ENCODE measurements around the gene PDCD1.
"Not testable (repeated sequence)": the region's sequence is repeated elsewhere in the genome, so short reads cannot be mapped to it uniquely, and the experiment has no call there.

PDCD1 gene

DNA sequence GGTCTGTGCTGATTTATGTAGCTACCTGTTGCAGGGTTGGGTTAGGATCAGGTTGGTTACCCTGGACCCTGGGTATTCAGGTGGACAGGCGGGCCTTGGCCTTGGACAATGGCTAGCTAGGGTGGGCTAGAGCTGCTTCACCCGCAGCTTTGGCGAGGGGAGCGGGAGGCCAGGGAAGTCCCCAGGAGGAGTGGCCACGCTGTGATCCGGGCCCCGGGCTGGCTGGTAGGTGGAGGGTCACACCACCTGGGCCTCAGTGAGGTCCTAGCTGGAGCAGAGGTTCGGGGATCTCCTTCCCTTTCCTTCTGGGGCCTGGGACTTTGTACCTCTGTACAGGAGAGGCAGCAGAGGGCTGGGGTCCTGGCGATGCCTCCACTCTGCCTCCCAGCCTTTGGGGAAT, 20.6 kb upstream of the PDCD1 start:
- no peak for DNase-seq (ENCODE audit: low spot score)
- no peak for FAIRE-seq

DNA sequence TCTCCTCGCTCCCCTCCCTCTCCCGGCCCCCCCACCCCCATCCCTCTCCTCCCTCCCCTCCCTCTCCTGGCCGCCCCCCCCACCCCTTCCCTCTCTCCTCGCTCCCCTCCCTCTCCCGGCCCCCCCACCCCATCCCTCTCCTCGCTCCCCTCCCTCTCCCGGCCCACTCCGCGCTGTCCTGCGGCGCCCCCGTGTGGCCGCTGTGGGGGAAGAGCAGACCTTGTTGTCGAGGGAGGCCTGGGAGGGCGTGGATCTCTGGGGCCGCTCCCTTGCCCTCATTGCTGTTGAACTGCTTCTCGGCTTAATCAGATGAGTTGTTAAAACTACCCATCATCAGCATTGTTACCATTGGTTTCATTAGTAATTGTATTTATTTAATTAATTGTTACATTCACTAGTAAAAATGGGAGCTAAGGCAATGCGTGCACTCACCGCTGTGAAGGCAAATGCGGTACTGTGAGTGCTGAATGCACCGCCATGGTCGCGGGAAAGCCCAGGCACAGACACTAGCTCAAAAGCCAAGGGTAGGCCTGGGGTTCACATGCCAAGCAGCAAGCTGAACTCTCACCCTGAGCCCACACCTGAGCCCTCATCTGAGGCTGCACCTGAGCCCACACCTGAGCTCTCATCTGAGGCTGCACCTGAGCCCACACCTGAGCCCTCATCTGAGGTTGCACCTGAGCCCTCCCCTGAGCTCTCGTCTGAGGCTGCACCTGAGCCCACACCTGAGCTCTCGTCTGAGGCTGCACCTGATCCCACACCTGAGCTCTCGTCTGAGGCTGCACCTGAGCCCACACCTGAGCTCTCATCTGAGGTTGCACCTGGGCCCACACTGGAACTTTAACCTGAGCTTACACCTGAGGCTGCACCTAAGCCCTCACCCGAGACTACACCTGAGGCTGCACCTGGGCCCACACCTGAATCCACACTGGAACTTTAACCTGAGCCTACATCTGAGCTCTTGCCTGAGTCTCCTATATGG, 19.6 kb upstream of the PDCD1 start:
- peak; percentile 83 for DNase-seq (ENCODE audit: low spot score)
- FAIRE-seq = peak; percentile 79

GRCh38 chr2:241877197-241877685, 18.5 kb upstream of the PDCD1 start:
- DNase-seq (ENCODE audit: low spot score) (no peak), FAIRE-seq (no peak)

DNA sequence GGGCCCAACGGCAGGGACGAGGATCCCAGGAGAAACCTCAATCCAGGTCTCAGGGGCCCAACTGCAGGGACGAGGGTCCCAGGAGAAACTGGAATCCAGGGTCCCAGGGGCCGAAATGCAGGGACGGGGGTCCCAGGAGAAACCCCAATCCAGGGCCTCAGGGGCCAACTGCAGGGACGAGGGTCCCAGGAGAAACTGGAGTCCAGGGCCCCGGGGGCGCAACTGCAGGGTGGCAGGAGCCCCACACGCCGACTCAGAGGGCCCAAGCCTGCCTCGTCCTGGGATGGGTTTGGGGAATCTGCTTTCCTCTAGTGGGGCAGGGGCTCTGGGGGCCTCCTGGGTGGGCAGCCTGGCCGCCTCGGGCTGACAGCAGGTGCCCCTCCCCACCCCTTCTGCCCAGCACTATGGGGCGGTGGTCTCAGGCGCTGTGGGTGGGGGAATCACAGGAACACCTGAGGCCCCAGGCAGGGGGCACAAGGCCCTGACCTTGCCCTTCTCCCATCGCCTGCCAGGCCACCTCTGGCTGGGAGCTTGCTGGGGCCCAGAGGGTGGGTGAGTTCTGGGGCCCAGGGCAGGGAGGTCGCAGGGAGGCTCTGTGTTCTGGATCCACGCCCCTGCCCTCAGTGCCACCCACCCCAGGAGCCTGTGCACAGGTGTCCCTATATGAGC, 18.0 kb upstream of the PDCD1 start:
- DNase-seq (ENCODE audit: low spot score) (no peak), FAIRE-seq (no peak)

GRCh38 chr2:241875754-241876527, 17.2 kb upstream of the PDCD1 start:
- DNase-seq (ENCODE audit: low spot score); FAIRE-seq: not testable (repeated sequence)

DNA sequence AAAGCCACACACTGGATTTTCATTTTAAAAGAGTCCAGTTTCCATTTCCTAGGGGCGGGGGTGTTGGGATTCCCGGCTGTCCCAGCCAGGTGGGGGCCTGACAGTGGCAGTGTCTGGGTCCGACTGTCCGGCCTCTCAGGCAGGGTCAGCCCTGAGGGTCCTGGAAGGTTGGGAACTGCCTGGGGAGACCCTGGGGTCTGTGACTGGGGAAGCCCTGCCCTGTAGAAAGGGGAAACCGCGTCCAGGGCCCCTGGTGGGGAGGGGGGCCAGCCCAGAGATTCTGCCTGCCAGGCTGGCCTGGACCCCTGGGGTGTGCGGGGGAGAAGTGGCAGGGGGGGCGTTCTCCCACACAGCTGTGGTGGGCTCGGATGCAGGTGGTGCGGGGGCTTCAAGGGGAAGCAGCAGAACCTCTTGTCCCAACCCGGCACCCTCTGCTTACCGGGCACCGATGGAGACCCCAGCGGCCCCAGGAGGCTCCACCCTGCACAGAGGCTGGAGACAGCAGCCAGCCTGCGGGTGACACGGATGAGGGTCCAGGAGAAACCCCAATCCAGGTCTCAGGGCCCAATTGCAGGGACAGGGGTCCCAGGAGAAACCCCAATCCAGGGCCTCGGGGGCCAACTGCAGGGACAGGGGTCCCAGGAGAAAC, 15.7 kb upstream of the PDCD1 start:
- FAIRE-seq = no peak
- no peak for DNase-seq (ENCODE audit: low spot score)

DNA sequence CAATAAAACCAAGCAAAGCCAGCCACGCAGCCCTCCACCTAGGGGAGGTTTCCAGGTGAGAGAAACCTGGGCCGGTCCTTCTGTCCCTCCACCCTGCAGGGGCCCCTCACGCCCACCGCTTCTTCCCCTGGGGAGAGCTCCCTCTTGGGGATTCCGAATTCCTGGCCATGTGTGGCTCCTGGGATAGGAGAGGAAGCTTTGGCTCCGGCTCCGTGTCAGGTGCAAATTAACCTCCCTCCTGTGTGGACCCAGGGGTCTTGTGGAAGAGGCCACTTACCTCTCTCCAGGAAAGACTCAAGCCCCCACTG, 15.1 kb upstream of the PDCD1 start:
- DNase-seq (ENCODE audit: low spot score) = no peak
- FAIRE-seq = no peak

- DNase-seq (ENCODE audit: low spot score) (no peak), FAIRE-seq (no peak)
These were observed 14.5 kb upstream of the PDCD1 start for GRCh38 chr2:241873081-241873802.

DNA sequence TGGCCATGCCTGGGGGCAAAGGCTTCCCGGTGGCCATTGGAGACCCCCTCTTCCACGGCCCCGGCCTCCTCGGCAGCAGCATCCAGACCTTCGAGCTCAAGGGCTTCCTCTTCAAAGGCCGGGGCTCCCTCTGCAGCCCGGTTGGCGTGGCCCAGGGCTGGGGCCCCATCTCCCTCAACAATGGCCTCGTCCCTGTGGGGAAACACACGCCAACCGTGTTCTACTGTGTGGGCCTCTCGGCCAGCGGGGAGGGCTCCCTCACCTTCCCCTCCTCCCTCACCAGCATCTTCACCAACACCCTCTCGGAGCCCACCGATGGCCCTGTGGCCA, 13.6 kb upstream of the PDCD1 start:
- FAIRE-seq (no peak), DNase-seq (ENCODE audit: low spot score) (no peak)

DNA sequence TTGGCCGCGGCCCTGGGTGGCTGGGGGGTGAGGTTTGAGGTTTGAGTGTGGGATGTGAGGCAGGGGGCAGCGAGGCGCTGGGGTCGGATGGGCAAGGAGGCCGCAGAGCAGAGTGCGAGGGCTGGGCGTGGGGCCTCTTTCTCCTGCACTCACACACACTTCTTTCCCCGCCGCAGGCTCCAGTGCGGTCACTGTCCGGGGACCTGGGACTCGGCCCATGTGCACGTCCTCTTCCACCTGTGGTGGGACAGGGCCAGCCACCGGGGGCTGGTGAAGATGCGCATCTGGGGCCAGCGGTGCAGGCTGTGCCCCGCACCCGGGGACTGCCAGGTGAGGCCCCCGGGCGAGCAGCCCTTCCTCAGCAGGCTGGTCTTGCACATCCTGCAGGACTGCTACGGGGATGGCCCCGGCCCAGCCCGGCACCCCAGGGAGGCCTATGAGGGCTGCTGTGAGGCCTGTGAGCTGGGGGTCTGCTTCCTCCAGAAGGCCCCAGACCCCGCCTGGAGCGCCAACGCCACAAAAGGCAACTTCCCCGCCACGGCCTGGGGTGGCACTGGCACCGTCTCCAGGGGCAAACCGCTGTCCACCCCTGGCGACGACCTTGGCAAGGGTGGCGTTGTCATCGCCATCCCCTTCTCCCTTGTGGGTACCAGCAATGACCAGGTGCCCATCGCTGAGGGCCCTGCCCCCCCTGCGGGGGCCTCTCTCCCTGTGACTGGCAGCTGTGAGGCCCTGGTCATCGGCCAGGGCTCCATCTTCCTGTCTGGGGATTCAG, 13.0 kb upstream of the PDCD1 start:
- FAIRE-seq (no peak), DNase-seq (ENCODE audit: low spot score) (no peak)

- no peak for DNase-seq (ENCODE audit: low spot score)
- FAIRE-seq = no peak
These were observed 12.2 kb upstream of the PDCD1 start for GRCh38 chr2:241870611-241871537.

- no peak for DNase-seq (ENCODE audit: low spot score)
- FAIRE-seq = no peak
These were observed 11.4 kb upstream of the PDCD1 start for GRCh38 chr2:241870081-241870541.

DNA sequence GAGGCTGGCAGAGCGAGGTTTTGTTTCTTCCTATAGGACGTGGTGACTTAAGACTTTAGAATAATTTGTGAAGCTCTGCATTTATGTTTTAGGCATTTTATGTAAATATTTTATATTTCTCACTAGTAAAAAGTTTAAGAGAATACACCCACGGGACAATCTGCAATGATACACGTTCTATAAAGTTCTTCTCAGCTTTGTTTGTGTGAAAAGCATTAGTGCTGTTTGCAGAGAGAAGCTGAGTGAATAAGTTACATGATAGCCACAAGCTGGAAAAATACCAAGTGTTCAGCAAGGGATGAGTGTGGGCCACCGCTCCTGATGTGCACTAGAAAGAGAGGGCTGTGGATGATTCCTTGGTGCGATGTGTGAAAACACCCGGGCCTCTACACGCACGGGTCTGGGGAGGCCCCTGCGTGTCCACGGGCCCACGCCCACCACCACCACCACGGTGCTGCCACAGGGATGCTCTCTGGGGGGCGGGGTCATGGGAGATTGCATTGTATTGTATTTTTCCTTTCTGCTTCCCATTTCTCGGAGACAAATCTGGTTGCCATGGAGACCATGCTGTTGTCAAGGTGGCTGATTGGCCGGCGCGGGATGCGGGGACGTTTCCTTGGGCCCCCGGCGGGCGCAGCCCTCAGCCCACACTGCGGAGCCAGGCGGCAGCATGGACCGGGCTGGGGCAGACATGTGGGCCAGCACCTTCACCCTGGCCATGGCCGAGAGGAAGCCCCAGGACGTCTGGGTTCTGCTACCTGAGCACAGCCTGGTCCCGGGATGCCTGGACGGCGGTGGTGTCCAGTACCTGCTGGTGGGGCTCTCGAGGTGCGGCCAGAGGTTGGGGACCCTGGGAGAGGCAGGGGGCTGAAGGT, 10.6 kb upstream of the PDCD1 start, which contains the start of gene RTP5:
Gene RTP5, plus strand, starts transcription at position 643 of the 875 bp plus-strand sequence. Its CDS starts 28 bp downstream, at position 671.
- no peak for FAIRE-seq
- DNase-seq (ENCODE audit: low spot score) = no peak

DNA sequence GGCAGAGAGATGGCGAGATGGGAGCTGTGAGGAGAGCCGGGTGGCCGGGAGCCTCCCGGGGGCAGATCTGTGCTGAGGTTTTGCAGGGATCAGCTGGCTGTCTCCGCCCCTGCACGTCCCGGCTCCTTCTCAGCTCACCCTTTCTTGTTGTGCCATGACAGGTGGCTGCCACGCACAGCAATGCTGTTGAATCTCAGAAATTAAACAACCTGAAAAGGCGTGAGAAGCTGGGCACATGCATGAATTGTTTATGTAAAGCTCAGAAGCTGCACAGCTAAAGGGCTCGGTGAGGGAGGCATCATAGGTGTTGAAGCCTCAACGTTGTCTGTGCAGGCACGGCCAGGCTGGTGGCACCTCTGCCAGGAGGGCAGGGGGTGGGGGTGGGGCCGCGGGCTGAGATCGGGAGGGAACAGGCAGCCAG, 10.0 kb upstream of the PDCD1 start:
- DNase-seq (ENCODE audit: low spot score) (no peak), FAIRE-seq (no peak)

GRCh38 chr2:241867776-241868420, 9.2 kb upstream of the PDCD1 start:
- FAIRE-seq (no peak), DNase-seq (ENCODE audit: low spot score) (no peak)

DNA sequence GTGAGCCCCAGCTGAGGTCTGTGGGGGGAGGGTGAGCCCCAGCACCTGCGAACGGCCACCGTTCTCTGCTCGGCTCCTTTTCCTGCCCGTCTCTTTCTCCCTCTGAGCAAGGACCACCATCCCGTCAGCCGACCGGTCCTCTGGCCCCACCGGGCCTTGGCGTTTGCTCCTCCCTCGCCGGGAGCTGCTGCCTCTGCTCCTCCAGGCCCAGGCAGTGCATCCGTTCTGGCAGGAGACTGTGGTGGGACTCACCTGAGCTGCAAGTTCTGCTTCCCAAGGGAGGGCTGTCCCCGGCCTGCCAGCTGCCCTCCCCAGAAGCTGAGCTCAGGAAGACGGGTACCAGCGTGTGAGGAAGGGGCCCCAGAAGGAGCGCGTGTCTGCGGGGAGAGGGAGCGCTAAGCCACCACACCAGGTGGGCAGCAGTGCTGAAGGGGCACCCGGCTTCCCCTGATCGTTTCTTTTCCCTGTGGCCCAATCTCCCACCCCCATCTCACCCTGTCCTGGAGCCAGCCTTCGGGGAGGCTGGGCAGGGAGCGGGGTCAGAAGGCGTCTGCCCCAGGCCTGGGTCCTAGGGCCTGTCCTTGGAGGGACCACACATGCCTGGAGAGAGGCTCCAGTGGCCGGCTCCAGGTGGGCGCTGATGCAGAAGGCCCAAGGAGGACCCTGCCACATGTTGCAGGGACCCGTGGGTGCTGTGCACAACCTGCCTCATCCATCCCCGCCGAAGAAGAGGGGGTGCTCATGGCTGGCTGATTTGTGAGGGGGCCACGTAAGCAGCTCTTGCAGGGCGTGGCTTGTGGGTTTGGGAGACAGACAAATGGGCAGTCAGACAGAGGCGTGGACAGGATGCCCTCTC, 8.3 kb upstream of the PDCD1 start:
- FAIRE-seq (no peak), DNase-seq (ENCODE audit: low spot score) (no peak)

Data from urothelium cell line (cell line).